Caki2 (cell line): Measurements from ENCODE around the gene SLC4A4. TPM values are rescaled to one million over a fixed set of nuclear protein-coding genes. Genes with fewer than 3 reads are reported as not detected.
A peak's percentile ranks its signal among the peaks of the same experiment; 100 is the strongest.
"Not testable (repeated sequence)": the region's sequence is repeated elsewhere in the genome, so short reads cannot be mapped to it uniquely, and the experiment has no call there.

Experiments used
- DNase-seq: peaks from one replicate; pipeline ENCODE4 v3.0.0-alpha.2; 2015; ENCODE audit warnings: low read depth
- in situ Hi-C: cut with HindIII; loops from 2 replicates; pipeline ENCODE4 v1.10.0; 2016; ENCODE audit warnings: low sequenced_read_pairs, low pct_unique_long_range_greater_than_20kb, mixed read lengths
- total RNA-seq: library from RNA; depleted of rRNA; stranded (reverse); fragments of >200 nt; shearing (Covaris generic); gene quantifications from 2 replicates; pipeline ENCODE4 v1.2.3, GENCODE V29; 2014; ENCODE audit warnings: low replicate concordance

SLC4A4 gene
- total RNA-seq, 1 experiment from 2014 or later = 22.1 TPM

- in situ Hi-C loops = no loop called here
- no peak for DNase-seq
Measured at GRCh38 chr4:71396382-71396781, 57.6 kb downstream of the SLC4A4 start.

GRCh38 chr4:71400810-71401209 lies 62.0 kb downstream of the SLC4A4 start:
- in situ Hi-C loops = no loop called here
- no peak for DNase-seq

DNA sequence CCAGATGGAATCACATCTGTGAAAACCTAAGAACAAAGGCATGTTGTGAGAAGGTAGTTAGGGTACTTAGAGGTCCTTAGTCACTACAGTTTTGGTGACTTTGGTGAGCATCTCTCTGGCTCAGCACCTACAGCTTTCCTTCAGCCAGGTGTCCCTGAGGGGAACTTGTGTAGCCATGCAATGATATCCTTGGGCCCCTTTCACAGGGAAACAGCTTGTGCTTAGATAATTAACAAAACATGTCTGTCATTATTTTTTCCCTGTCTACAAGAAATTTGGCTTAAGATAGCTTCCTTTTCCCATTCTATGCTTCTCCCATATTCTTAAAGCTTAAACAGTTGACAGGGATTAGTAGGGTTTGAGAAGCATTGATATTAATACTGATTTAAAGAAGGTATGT lies 63.8 kb downstream of the SLC4A4 start:
- in situ Hi-C loops = no loop called here

GRCh38 chr4:71404049-71404448 lies 65.2 kb downstream of the SLC4A4 start:
- in situ Hi-C loops = no loop called here
- DNase-seq = no peak

More for the DNA sequence above, 63.8 kb downstream of the SLC4A4 start:
- DNase-seq = no peak

- in situ Hi-C loops = no loop called here
- DNase-seq = no peak
Measured at GRCh38 chr4:71405791-71406190, 67.0 kb downstream of the SLC4A4 start.

DNA sequence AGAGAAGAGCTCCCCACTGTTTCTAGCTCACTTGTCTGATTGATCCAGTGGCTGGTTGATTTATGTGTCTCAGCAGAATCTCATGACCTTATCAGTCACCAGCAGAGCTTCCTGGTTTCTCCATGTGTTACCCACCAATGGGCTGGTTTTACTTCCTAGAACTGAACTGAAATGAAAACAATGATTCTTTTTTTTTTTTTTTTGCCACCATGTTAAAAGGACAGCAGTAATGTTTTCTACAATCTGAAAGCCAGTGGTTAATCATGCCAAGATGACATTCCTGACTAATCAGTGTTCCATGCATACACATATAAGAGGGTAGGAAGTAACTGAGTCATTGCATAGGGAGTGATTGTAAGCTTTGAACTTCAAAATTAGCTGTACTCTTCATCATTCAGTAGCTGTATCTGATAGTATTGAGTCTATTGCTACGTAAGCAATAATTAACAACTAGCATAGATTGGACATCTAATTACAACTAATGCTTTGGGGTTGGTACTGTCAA lies 67.7 kb downstream of the SLC4A4 start:
- in situ Hi-C loops = no loop called here
- DNase-seq = peak; percentile 39

DNA sequence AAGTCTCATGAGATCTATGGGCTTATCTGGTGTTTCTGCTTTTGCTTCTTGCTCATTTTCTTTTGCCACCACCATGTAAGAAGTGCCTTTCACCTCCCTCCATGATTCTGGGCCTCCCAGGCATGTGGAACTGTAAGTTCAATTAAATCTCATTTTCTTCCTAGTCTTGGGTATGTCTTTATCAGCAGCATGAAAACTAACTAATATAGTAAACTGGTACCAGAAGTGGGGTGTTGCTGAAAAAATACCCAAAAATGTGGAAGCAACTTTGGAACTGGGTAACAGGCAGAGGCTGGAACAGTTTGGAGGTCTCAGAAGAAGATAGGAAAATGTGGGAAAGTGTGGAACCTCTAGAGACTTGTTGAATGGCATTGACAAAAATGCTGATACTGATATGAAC lies 70.1 kb downstream of the SLC4A4 start:
- DNase-seq, in situ Hi-C loops: not testable (repeated sequence)

- DNase-seq = no peak
- in situ Hi-C loops = no loop called here
Measured at GRCh38 chr4:71411981-71412380, 73.2 kb downstream of the SLC4A4 start.

GRCh38 chr4:71415491-71415890 lies 76.7 kb downstream of the SLC4A4 start:
- in situ Hi-C loops = no loop called here
- no peak for DNase-seq

DNA sequence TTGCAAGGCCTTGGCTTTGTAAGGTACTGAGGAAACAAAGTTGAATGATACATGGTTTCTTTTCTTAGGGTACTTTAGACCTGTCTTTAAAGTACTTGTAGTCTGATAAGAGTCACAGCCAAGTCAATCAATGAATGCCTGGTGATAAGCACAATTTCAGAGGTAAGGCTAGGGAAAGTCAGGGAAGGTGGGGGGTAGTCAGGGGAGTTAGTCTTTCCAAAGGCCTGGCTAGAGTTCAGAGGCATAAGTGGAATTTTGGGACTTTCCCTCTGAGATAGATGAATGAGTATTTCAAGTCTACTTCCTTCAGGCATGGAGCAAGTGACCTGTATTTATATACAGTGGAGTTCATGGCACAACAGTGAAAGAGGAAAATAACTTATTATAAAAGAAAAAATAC lies 78.3 kb downstream of the SLC4A4 start:
- in situ Hi-C loops = no loop called here

GRCh38 chr4:71426381-71427042 lies 87.7 kb downstream of the SLC4A4 start:
- in situ Hi-C loops = no loop called here
- DNase-seq = no peak

More for the DNA sequence above, 78.3 kb downstream of the SLC4A4 start:
- DNase-seq = peak; percentile 12

DNA sequence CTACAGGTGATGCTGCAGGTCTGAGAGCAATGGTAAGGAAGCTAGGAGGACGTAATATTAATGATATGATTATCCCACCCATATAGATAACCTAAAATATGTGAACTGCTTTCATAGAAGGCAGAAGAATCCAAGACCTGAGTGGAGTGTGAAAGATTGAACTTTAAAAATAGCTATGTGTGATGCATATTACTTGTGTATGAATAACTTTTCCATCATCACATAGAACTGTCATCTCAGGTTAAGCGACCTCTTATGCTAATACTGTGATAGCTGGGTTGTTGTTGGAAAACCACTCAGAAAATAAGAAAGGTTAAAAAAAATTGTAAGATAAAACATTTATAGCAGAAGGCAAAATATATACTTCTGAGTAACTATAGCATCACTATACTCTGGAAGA lies 90.3 kb downstream of the SLC4A4 start:
- in situ Hi-C loops = no loop called here
- no peak for DNase-seq

GRCh38 chr4:71429962-71430361 lies 91.1 kb downstream of the SLC4A4 start:
- DNase-seq = no peak
- in situ Hi-C loops = no loop called here

DNA sequence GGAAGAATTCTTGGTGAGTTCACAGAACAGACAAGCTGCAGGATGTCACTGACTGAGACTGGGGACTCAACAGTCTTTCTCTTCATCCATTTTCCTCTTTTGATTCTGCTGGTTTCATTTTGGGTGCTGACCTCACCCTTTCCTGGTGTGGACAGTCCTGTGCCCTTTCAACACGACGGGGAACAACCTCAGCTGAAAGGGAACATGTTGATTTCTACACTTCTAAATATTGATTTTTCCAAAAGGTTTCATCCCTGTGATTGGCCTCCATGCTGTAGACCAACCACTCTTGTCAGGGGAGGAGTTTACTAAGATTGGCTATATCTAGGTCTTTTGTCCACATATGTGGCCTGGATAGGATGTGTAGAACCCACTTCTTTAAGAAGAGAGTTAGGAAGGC lies 91.8 kb downstream of the SLC4A4 start:
- in situ Hi-C loops = no loop called here
- no peak for DNase-seq

GRCh38 chr4:71440612-71441011 lies 101.8 kb downstream of the SLC4A4 start:
- DNase-seq = no peak
- in situ Hi-C loops = no loop called here

GRCh38 chr4:71441186-71442169 lies 102.7 kb downstream of the SLC4A4 start:
- in situ Hi-C loops = no loop called here
- DNase-seq = peak; percentile 23

DNA sequence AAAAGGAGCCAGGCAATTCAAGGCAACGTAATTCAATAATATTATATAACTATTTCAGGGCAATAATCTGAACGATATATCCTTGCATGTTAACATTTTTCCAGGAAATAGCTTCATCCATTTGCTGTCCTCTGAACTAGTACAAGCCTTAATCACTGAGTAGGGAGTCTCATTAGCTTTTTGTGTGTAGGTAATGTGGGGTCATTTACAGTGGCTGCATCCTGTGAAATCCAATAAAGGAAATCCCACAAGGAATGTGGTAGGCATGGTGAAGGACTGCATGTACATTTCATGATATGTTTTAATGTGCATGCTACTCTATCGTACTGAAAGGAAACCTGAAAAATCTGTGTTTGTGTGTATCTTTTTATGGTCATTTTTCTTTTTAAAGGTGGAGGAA lies 103.5 kb downstream of the SLC4A4 start:
- no peak for DNase-seq

DNA sequence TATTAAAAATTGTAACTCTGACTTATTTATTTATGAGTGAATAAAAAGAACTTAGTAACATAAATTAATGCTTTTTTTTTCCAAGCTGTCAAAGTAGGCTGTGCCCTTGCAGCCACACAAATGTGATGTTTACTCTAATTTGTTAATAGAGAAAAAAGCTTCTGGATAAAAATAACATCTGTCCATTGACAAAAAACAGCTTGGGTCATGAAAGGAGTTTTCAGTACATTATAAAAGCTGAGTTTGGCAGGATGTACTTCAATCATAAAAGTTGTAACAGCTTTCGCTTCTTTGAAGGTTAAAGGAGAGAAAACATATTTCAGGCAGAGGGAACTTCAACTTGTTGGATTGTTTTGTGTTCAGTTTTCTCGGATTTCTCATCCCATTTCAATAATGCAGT lies 105.6 kb downstream of the SLC4A4 start:
- in situ Hi-C loops = no loop called here
- no peak for DNase-seq

More for the DNA sequence above, 103.5 kb downstream of the SLC4A4 start:
- in situ Hi-C loops = no loop called here

DNA sequence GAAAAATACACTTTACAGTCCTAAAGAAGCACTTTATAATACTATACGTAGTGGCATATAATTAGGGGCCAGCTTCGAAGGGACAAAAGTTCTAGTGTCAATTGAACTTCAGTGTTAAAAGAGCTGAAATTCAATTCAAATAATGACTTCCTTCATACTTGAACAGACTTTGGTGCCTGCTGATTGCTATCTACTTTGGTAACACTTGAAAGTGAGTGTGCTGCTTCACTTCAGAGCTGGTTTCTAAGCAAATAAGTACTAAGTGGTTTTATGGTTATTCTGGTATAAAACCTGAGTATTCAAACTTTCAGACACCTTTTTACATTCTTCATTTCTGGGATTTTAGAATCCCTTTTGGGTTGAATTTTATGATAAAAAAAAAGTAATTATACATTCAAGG lies 107.0 kb downstream of the SLC4A4 start:
- in situ Hi-C loops = no loop called here
- DNase-seq = no peak
